ENCODE data around the gene CACNA2D3.

CACNA2D3 gene

DNA sequence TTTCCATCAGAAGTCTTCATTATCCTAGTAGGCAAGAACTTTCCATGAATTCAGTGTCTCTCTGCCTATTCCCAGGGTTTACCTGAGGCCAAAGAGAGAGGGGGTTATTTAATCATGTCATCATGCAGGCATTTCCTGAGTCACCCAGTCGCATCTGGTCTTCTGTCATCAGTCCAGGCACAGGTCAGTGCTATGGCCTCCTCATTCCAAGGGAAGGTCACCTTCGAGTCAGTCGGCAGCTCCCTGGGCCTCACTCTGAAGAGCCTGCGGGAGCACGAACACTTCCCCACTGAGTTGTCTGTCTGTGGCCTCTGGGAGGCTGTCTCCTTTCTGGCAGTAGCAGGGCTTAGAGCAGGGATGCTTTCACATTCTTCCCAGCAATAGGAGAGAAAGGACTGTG, 831.7 kb downstream of the CACNA2D3 start:
- H2AFZ ChIP-seq (ENCODE audit: low read length) = peak overlapping the region; percentile 64
- H2BK15ac ChIP-seq (ENCODE audit: low read length) = no peak overlapping the region
- no peak overlapping the region for H2BK120ac ChIP-seq (ENCODE audit: low read depth, low read length)
- H3K9me3 ChIP-seq (replicated peaks in 1 of 2; ENCODE audit: control insufficient read depth in 2 of 2, insufficient read depth in 1 of 2, low read depth in 1 of 2, low read length in 2 of 2) = no peaks in the 10 kb centered on the region
- no peak overlapping the region for H4K8ac ChIP-seq (ENCODE audit: low read depth, low read length)
- no peaks in the 10 kb centered on the region for H3K79me1 ChIP-seq (ENCODE audit: low read depth, low read length)
- no peak overlapping the region for H4K91ac ChIP-seq (ENCODE audit: low read depth, low read length, poor library complexity)
- WGBS, 2 donors (ENCODE audit: extremely low coverage in 2 of 2, insufficient read length in 2 of 2, insufficient replicate concordance in 1 of 2) = no CpG with 5 or more reads among the region's 5 CpGs
- no peak overlapping the region for H2BK12ac ChIP-seq (ENCODE audit: low read length)
- H3K36me3 ChIP-seq (replicated peaks in 1 of 2; ENCODE audit: control insufficient read depth in 2 of 2, insufficient read depth in 2 of 2, low read length in 2 of 2) = no peaks in the 10 kb centered on the region
- no peak overlapping the region for H3K27ac ChIP-seq (replicated peaks; ENCODE audit: low read length)
- no peak for DNase-seq (ENCODE audit: low spot score)
- H3K23ac ChIP-seq (ENCODE audit: low read depth, low read length, poor library complexity) = no peak overlapping the region
- H3K4ac ChIP-seq (ENCODE audit: low read length) = no peak overlapping the region
- H3K27me3 ChIP-seq (ENCODE audit: control insufficient read depth in 3 of 3, insufficient read depth in 3 of 3, low read depth in 1 of 3, low read length in 3 of 3) = no peaks in the 10 kb centered on the region
- H3K9ac ChIP-seq (ENCODE audit: low read depth, low read length, poor library complexity) = no peak overlapping the region
- H3K14ac ChIP-seq (ENCODE audit: low read length) = no peak overlapping the region
- no peak overlapping the region for H2BK5ac ChIP-seq (ENCODE audit: low read length)
- H3K4me2 ChIP-seq (ENCODE audit: insufficient read depth, low read length, poor library complexity, severe bottlenecking) = no peak overlapping the region
- peaks cover 10 to 11% of the 10 kb centered on the region in 2 donors for H3K4me1 ChIP-seq (ENCODE audit: control insufficient read depth in 2 of 2, insufficient read depth in 1 of 2, low read depth in 1 of 2, low read length in 2 of 2)
- no peak overlapping the region for H3K4me3 ChIP-seq (ENCODE audit: low read length in 2 of 2)
- no peak overlapping the region for H3K18ac ChIP-seq (ENCODE audit: low read length)
- H2AK5ac ChIP-seq (ENCODE audit: low read depth, low read length) = peak overlapping the region; percentile 73

GRCh38 chr3:54954521-54954920, 832.2 kb downstream of the CACNA2D3 start:
- no peaks in the 10 kb centered on the region for H3K27me3 ChIP-seq (ENCODE audit: control insufficient read depth in 3 of 3, insufficient read depth in 3 of 3, low read depth in 1 of 3, low read length in 3 of 3)
- no peak overlapping the region for H3K4me2 ChIP-seq (ENCODE audit: insufficient read depth, low read length, poor library complexity, severe bottlenecking)
- no peak overlapping the region for H4K91ac ChIP-seq (ENCODE audit: low read depth, low read length, poor library complexity)
- H2AK5ac ChIP-seq (ENCODE audit: low read depth, low read length) = peak overlapping the region; percentile 73
- H2BK5ac ChIP-seq (ENCODE audit: low read length) = no peak overlapping the region
- no peak for DNase-seq (ENCODE audit: low spot score)
- no peaks in the 10 kb centered on the region for H3K36me3 ChIP-seq (replicated peaks in 1 of 2; ENCODE audit: control insufficient read depth in 2 of 2, insufficient read depth in 2 of 2, low read length in 2 of 2)
- no peak overlapping the region for H3K14ac ChIP-seq (ENCODE audit: low read length)
- no peak overlapping the region for H2BK15ac ChIP-seq (ENCODE audit: low read length)
- no peaks in the 10 kb centered on the region for H3K9me3 ChIP-seq (replicated peaks in 1 of 2; ENCODE audit: control insufficient read depth in 2 of 2, insufficient read depth in 1 of 2, low read depth in 1 of 2, low read length in 2 of 2)
- no peak overlapping the region for H3K27ac ChIP-seq (replicated peaks; ENCODE audit: low read length)
- H3K4me3 ChIP-seq (ENCODE audit: low read length in 2 of 2) = no peak overlapping the region
- no peak overlapping the region for H3K9ac ChIP-seq (ENCODE audit: low read depth, low read length, poor library complexity)
- peaks cover 10 to 11% of the 10 kb centered on the region in 2 donors for H3K4me1 ChIP-seq (ENCODE audit: control insufficient read depth in 2 of 2, insufficient read depth in 1 of 2, low read depth in 1 of 2, low read length in 2 of 2)
- no peak overlapping the region for H2BK12ac ChIP-seq (ENCODE audit: low read length)
- H2AFZ ChIP-seq (ENCODE audit: low read length) = peak overlapping the region; percentile 64
- no peak overlapping the region for H2BK120ac ChIP-seq (ENCODE audit: low read depth, low read length)
- H3K79me1 ChIP-seq (ENCODE audit: low read depth, low read length) = no peaks in the 10 kb centered on the region
- no peak overlapping the region for H3K18ac ChIP-seq (ENCODE audit: low read length)
- no CpG with 5 or more reads among the region's 5 CpGs for WGBS, 2 donors (ENCODE audit: extremely low coverage in 2 of 2, insufficient read length in 2 of 2, insufficient replicate concordance in 1 of 2)
- H3K4ac ChIP-seq (ENCODE audit: low read length) = no peak overlapping the region
- H3K23ac ChIP-seq (ENCODE audit: low read depth, low read length, poor library complexity) = no peak overlapping the region
- H4K8ac ChIP-seq (ENCODE audit: low read depth, low read length) = no peak overlapping the region

- H3K18ac ChIP-seq (ENCODE audit: low read length) = no peak overlapping the region
- no peaks in the 10 kb centered on the region for H3K27me3 ChIP-seq (ENCODE audit: control insufficient read depth in 3 of 3, insufficient read depth in 3 of 3, low read depth in 1 of 3, low read length in 3 of 3)
- H3K4me2 ChIP-seq (ENCODE audit: insufficient read depth, low read length, poor library complexity, severe bottlenecking) = no peak overlapping the region
- H3K9ac ChIP-seq (ENCODE audit: low read depth, low read length, poor library complexity) = no peak overlapping the region
- no peak overlapping the region for H4K91ac ChIP-seq (ENCODE audit: low read depth, low read length, poor library complexity)
- no peak overlapping the region for H2BK120ac ChIP-seq (ENCODE audit: low read depth, low read length)
- DNase-seq (ENCODE audit: low spot score) = no peak
- no peak overlapping the region for H3K4me3 ChIP-seq (ENCODE audit: low read length in 2 of 2)
- no peak overlapping the region for H2BK12ac ChIP-seq (ENCODE audit: low read length)
- no peak overlapping the region for H2AK5ac ChIP-seq (ENCODE audit: low read depth, low read length)
- whole genome bisulfite sequencing, 2 donors (ENCODE audit: extremely low coverage in 2 of 2, insufficient read length in 2 of 2, insufficient replicate concordance in 1 of 2) = no CpG with 5 or more reads among the region's 3 CpGs
- H3K4ac ChIP-seq (ENCODE audit: low read length) = no peak overlapping the region
- H3K27ac ChIP-seq (replicated peaks; ENCODE audit: low read length) = no peak overlapping the region
- no peak overlapping the region for H3K14ac ChIP-seq (ENCODE audit: low read length)
- H3K4me1 ChIP-seq (ENCODE audit: control insufficient read depth in 2 of 2, insufficient read depth in 1 of 2, low read depth in 1 of 2, low read length in 2 of 2) = peaks cover 7 to 11% of the 10 kb centered on the region in 2 donors
- H3K9me3 ChIP-seq (replicated peaks in 1 of 2; ENCODE audit: control insufficient read depth in 2 of 2, insufficient read depth in 1 of 2, low read depth in 1 of 2, low read length in 2 of 2) = no peaks in the 10 kb centered on the region
- H4K8ac ChIP-seq (ENCODE audit: low read depth, low read length) = no peak overlapping the region
- H3K36me3 ChIP-seq (replicated peaks in 1 of 2; ENCODE audit: control insufficient read depth in 2 of 2, insufficient read depth in 2 of 2, low read length in 2 of 2) = no peaks in the 10 kb centered on the region
- no peaks in the 10 kb centered on the region for H3K79me1 ChIP-seq (ENCODE audit: low read depth, low read length)
- H2AFZ ChIP-seq (ENCODE audit: low read length) = no peak overlapping the region
- no peak overlapping the region for H3K23ac ChIP-seq (ENCODE audit: low read depth, low read length, poor library complexity)
- H2BK5ac ChIP-seq (ENCODE audit: low read length) = no peak overlapping the region
- H2BK15ac ChIP-seq (ENCODE audit: low read length) = no peak overlapping the region
Measured at GRCh38 chr3:54955496-54955895, 833.1 kb downstream of the CACNA2D3 start.

DNA sequence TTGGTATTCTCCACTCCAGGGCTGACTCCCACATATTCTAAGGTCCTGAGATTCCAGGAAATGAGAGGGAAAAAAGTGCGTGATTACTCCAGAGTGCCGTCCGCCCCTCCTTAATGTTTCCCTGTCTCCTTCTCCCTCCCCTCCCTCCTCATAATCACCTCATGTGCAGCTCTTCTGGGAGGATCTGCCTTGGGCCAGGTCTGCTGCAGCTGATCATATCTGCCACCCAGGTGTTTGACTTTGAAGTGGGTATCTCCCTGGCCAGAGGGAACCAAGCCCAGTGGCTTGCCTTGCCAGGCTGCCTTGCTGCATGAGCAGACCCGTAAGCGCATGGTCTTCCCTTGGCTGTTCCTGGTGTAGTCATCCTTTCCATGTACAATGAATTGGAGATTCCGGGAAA, 833.6 kb downstream of the CACNA2D3 start:
- Histone ChIP-seq H3K9ac (ENCODE audit: low read depth, low read length, poor library complexity) (no peak overlapping the region), H3K36me3 (replicated peaks in 1 of 2; ENCODE audit: control insufficient read depth in 2 of 2, insufficient read depth in 2 of 2, low read length in 2 of 2) (no peaks in the 10 kb centered on the region), H2BK5ac (ENCODE audit: low read length) (no peak overlapping the region), H2AFZ (ENCODE audit: low read length) (no peak overlapping the region), H3K4me3 (ENCODE audit: low read length in 2 of 2) (no peak overlapping the region), H3K27ac (replicated peaks; ENCODE audit: low read length) (no peak overlapping the region), H4K8ac (ENCODE audit: low read depth, low read length) (no peak overlapping the region), H2BK120ac (ENCODE audit: low read depth, low read length) (no peak overlapping the region), H3K79me1 (ENCODE audit: low read depth, low read length) (no peaks in the 10 kb centered on the region), H3K23ac (ENCODE audit: low read depth, low read length, poor library complexity) (no peak overlapping the region), H4K91ac (ENCODE audit: low read depth, low read length, poor library complexity) (no peak overlapping the region), H3K4me2 (ENCODE audit: insufficient read depth, low read length, poor library complexity, severe bottlenecking) (no peak overlapping the region), H3K27me3 (ENCODE audit: control insufficient read depth in 3 of 3, insufficient read depth in 3 of 3, low read depth in 1 of 3, low read length in 3 of 3) (no peaks in the 10 kb centered on the region), H3K9me3 (replicated peaks in 1 of 2; ENCODE audit: control insufficient read depth in 2 of 2, insufficient read depth in 1 of 2, low read depth in 1 of 2, low read length in 2 of 2) (no peaks in the 10 kb centered on the region), H3K4ac (ENCODE audit: low read length) (no peak overlapping the region), H2BK12ac (ENCODE audit: low read length) (no peak overlapping the region), H2AK5ac (ENCODE audit: low read depth, low read length) (no peak overlapping the region), H3K4me1 (ENCODE audit: control insufficient read depth in 2 of 2, insufficient read depth in 1 of 2, low read depth in 1 of 2, low read length in 2 of 2) (peaks cover 6 to 11% of the 10 kb centered on the region in 2 donors), H2BK15ac (ENCODE audit: low read length) (no peak overlapping the region), H3K18ac (ENCODE audit: low read length) (peak overlapping the region; percentile 68), H3K14ac (ENCODE audit: low read length) (no peak overlapping the region)
- no peak for DNase-seq (ENCODE audit: low spot score)
- no CpG with 5 or more reads among the region's 6 CpGs for WGBS, 2 donors (ENCODE audit: extremely low coverage in 2 of 2, insufficient read length in 2 of 2, insufficient replicate concordance in 1 of 2)

All from neuronal stem cell (in vitro differentiated cells).